Measurements from ENCODE around the gene SERPINA3. TPM values are rescaled to one million over a fixed set of nuclear protein-coding genes. Genes with fewer than 3 reads are reported as not detected.

Gene SERPINA3
- 100 to 1,000 TPM in 2 of 4 donors, 10 to 100 TPM in 1, 1 to 10 TPM in 1; 4.9 to 159 (median 82.0) TPM for total RNA-seq

DNA sequence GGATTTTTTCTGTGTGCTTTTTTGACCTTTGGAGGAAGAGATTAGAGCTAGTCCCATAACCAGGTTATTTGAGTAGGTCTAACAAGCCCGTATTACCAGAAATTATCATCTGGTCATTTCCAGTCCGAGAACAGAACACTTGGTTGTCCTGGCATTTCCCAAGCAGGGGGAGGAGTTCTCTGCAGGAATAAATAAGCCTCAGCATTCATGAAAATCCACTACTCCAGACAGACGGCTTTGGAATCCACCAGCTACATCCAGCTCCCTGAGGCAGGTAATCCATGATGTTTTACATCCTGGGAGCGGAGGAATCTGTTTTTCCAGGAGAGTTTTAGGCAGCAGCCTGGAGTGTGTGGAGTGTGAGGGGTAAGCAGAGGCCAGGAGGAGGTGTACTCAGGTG, at the start of gene SERPINA3:
SERPINA3 (plus strand) TSS at position 218 of the 400 bp plus-strand sequence. CDS start 2,051 bp downstream, outside the sequence.
- TF ChIP-seq, protein P1, sequence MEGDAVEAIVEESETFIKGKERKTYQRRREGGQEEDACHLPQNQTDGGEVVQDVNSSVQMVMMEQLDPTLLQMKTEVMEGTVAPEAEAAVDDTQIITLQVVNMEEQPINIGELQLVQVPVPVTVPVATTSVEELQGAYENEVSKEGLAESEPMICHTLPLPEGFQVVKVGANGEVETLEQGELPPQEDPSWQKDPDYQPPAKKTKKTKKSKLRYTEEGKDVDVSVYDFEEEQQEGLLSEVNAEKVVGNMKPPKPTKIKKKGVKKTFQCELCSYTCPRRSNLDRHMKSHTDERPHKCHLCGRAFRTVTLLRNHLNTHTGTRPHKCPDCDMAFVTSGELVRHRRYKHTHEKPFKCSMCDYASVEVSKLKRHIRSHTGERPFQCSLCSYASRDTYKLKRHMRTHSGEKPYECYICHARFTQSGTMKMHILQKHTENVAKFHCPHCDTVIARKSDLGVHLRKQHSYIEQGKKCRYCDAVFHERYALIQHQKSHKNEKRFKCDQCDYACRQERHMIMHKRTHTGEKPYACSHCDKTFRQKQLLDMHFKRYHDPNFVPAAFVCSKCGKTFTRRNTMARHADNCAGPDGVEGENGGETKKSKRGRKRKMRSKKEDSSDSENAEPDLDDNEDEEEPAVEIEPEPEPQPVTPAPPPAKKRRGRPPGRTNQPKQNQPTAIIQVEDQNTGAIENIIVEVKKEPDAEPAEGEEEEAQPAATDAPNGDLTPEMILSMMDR (IDR thresholded peaks at IDR 0.05; ENCODE audit: low read depth), result no peak

DNA sequence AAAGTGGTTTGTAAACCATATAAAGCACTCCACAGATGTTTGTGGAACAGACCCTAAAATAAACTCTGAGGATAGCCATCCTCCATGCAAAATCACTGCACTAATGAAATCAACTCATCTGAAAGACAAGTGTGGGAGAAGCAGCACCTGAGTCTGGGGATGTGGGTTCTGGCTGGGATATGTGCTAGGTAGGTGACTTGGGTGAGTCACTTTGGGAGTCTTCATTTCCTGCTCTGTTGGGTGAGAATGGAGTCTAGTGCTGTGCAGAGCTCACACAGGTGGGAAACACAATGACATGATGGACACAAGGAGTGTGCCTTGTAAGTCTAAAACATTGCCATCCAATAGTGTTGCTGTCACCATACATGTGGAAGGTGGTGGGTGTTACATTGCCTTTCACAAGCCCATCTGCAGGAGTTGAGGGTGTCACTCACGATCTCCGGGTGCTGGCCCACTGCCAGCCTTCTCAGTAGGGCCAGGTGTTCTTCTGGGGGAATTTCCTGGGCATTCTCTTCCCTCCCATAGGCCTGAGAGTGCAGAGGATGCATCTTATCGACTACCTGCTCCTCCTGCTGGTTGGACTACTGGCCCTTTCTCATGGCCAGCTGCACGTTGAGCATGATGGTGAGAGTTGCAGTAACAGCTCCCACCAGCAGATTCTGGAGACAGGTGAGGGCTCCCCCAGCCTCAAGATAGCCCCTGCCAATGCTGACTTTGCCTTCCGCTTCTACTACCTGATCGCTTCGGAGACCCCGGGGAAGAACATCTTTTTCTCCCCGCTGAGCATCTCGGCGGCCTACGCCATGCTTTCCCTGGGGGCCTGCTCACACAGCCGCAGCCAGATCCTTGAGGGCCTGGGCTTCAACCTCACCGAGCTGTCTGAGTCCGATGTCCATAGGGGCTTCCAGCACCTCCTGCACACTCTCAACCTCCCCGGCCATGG, 49.0 kb upstream of the SERPINA3 start:
- TF ChIP-seq, protein P1 (IDR thresholded peaks at IDR 0.05; ENCODE audit: low read depth), result no peak

- TF ChIP-seq, protein P1 (IDR thresholded peaks at IDR 0.05; ENCODE audit: low read depth), result no peak
Observed at GRCh38 chr14:94564381-94564780, 47.8 kb upstream of the SERPINA3 start.

GRCh38 chr14:94568186-94568585, 44.0 kb upstream of the SERPINA3 start:
- TF ChIP-seq, protein P1 (IDR thresholded peaks at IDR 0.05; ENCODE audit: low read depth), result no peak

- TF ChIP-seq, protein P1 (IDR thresholded peaks at IDR 0.05; ENCODE audit: low read depth), result no peak
Observed at GRCh38 chr14:94569381-94570001, 42.7 kb upstream of the SERPINA3 start.

DNA sequence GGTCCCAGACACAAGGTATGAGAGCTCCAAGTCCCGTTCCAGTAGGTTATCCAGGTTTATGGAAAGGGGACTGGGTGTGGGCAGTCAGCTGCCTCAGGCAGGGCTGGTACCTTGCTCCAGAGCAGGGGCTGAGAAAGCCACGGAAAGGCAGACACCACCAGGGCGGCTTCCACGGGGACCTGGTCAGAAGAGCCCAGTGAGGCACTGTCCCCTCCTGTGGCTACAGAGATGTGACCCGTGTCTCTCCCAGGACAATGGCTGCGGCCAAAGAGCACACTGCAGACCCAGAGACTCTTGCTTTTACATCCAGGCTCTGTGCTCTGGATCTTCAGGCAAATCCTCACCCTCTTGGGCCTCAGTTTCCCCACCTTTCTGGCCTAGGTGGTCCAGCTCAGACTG, 42.2 kb upstream of the SERPINA3 start:
- TF ChIP-seq, protein P1 (IDR thresholded peaks at IDR 0.05; ENCODE audit: low read depth), result no peak

GRCh38 chr14:94570440-94570839, 41.8 kb upstream of the SERPINA3 start:
- TF ChIP-seq, protein P1 (IDR thresholded peaks at IDR 0.05; ENCODE audit: low read depth), result no peak

Data from subcutaneous adipose tissue (tissue), 4 donors.